NCI-H82 treated with DMSO at 0.1 percent for 48 hours (cell line): ENCODE measurements around the gene COL13A1.

Experiments used
- DNase-seq: peaks from one replicate; lab custom pipeline; 2025; ENCODE audit not compliant: unreplicated experiment; lab: John Stamatoyannopoulos, UW

COL13A1 gene

DNA sequence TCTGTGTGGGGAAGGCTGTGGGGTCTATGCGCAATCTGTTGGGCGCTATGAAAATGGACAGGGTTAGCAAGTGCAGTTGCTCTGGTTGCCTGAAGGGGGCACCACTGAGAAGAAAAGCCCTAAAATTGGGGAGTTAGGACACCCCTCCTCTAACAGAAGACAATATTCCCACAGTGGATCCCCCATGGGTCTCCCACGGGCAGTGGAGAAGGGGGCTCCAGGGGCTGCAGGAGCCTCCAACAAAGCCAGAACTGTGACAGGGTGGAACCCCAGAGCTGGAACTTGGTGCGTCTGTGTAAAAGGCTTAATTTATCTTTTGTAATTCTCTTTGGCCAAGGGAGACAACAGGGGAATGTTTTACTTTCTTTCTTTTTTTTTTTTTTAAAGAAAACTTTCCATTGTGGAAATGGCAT, 12.5 kb upstream of the COL13A1 start:
- DNase-seq = no peak

- DNase-seq = no peak
Observed at GRCh38 chr10:69791812-69792211, 9.9 kb upstream of the COL13A1 start.

GRCh38 chr10:69792341-69792740, 9.4 kb upstream of the COL13A1 start:
- DNase-seq = no peak

DNA sequence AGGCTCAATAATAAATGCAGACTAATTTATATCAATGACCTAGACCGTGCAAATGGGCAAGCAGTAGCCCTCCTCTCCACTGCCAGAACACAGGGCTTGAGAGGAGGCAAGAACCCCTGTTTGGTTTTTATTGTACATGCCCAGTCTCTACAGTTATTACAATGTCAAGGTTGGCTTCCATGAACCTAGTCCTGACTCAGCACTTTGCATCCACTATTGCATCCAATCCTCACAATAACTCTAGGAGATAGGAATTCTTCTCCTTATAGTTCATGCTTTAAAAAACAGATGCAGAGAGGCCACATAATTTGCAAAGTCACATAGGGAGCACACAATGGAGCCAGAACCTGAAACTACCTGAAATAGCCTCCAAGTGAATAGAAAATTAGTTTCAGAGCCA, 7.0 kb upstream of the COL13A1 start:
- DNase-seq = no peak

GRCh38 chr10:69795242-69795934, 6.3 kb upstream of the COL13A1 start:
- DNase-seq = no peak

- DNase-seq = no peak
Observed at GRCh38 chr10:69797959-69798358, 3.7 kb upstream of the COL13A1 start.

- no peak for DNase-seq
Observed at GRCh38 chr10:69800109-69800508, 1.6 kb upstream of the COL13A1 start.

DNA sequence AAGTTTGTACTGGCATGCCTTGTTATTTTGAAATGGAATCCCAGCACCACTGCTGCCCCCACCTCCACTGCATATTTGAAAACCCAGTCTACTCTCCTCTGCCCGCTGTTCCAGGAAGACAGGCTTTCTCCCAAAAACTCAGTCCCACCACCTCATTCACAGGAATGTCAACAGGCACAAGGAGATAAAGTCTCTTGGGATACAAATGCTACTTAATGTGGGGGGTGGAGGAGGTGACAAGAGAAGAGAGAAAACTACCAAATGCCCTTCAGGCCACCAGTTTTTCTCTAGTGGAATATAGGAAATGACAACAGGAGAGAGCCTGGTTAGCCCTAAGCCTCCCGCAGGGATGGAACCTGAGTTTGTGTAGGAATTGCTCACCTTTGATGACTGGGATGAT, 1.0 kb upstream of the COL13A1 start:
- no peak for DNase-seq

DNA sequence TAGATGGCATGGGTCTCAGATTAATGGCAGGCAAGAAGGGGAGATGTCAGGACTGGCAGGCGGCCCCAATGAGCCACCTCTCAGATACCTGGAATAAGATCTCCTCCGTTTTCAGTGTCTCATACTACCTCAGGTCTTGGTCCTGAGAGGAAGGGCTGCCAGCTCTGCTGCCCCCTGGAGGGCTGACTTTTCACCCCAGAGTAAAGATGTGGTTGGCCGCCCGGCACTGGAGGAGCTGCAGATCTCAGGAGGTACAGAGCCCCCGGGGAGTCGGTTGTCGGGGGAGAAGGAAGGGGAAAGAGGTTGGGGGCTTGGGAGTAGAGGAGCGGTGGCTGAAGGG, 642 bp upstream of the COL13A1 start:
- no peak for DNase-seq

GRCh38 chr10:69802424-69803161, 887 bp downstream of the COL13A1 start:
- no peak for DNase-seq

DNA sequence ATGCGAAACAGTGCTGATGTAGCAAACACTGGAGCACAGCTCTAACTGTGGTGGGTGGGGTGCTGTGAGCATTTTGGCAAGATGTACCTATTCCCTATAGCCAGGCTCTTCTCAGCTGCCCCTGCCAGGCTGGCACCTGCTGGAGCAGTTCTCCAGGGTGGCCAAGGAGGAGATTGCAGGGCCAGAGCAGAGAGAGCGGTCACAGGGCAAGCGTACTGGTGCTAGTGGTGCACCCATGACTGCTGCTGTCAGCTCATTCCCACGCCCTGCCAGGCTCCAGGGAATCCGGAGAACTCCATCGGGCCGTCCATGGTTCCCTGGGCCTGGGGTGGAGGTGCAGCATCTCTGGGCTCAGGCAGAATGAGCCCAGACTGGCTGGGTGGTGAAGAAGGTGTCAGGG, 2.1 kb downstream of the COL13A1 start:
- no peak for DNase-seq

DNA sequence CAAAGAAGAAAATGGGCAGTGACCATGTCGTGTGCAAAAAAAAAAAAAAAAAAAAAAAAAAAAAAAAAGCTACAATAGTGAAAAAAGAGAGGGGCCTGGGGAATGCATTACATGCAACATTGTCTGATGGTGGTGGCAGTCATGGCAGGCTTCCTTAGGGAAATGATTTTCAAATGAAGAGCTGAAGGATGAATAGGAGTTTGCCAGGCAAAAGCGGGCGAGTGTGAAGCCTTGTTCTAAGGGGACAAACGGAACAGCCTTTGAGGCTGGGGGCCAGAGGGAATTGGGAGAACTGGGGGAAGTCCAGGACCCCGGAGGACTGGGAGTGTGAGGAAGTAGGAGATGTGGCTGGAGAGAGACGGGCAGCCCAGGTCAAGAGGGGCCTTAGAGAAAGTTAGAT, 3.1 kb downstream of the COL13A1 start:
- DNase-seq = no peak

DNA sequence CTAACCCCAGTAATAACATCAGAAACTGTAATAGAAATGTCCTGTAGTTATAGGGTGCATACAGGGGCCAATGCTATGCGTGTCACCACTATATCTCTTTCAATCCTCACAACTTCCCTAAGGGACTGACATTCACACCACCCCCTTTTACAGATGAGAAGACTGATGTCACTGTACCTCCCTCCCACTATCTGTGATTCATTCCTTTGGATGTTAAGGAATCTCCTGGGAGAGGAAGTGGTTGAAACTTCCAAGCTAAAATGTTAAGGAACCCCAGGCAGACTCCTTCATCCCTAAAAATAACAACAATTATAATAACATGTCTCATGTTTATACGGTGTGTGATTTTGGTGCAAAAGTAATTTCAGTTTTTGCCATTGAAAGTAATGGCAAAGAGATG, 5.4 kb downstream of the COL13A1 start:
- DNase-seq = no peak

DNA sequence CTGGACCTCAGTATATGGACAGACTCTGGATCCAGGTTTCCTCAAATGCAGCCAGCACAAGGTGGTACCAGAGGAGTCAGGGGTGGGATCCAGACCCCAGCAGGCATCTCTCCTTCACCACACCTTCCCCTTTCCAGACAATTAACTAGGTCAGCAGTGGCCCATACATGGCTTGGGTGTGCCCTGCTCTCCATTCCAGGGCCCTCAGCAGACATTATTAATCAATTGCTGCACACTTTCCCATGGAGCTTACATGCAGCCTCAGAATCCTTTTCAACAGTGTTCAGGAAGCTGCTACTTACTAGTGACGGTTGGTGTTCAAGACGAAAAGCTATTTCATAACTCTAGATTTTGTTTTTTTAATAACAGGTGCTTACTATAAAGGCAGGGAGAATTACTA, 6.0 kb downstream of the COL13A1 start:
- DNase-seq = no peak

- DNase-seq = no peak
Observed at GRCh38 chr10:69809318-69809717, 7.6 kb downstream of the COL13A1 start.

- DNase-seq = no peak
Observed at GRCh38 chr10:69810097-69810496, 8.4 kb downstream of the COL13A1 start.

DNA sequence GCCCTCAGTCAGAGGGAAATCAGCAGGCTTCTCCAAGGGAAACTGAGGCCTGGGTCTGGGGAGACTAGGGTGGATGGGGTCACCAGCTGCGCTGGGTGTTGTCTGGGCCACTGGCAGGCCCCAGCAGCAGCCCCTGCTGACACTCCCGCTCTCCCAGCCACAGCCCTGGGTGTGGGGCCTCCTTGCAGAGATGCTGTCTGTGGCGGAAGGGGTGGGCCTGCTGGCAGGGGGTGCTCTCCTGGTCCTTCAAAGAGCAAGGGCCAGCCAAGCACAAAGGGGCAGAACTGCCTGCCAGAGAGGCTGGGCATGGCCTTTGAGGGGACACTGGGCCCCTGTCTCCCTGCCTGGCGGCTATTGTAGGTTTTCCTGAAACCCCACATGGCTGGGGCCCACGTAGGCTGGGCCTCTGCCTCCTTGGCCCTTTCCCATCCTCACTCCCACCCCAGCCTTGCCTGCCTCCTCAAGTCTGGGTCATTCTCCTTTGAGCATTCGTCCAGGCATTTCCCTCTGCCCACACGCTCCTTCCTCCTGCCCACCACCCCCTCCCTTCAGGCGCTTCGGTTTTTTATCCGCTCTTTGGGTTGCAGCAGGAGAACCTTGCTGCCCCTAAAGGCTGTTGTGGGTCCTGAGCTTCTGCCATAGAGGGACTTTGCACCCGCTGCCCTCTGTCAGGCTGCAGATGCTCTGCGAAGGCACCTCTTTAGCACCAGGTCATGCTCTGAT, 9.1 kb downstream of the COL13A1 start:
- DNase-seq = no peak

DNA sequence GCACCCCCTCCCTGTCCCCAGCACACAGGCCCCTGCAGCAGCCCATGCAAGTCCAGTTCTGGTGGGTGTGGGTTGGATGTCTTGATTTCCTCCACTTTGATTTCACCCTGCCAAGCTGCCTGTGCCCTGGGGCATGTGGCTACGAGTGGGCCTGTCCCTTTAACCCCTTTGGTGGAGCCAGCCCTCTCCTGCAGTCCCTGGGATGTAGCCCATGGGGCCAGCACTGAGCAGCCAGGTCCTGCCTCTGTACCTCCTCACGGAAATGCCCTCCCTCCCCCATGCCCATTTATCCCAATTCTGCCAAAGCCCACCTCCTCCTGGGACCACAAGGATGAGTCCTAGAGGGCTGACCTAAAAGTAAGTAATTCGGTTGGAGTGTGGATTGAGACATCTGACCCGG, 11.9 kb downstream of the COL13A1 start:
- no peak for DNase-seq

- no peak for DNase-seq
Observed at GRCh38 chr10:69814251-69814650, 12.5 kb downstream of the COL13A1 start.

- no peak for DNase-seq
Observed at GRCh38 chr10:69815104-69815503, 13.4 kb downstream of the COL13A1 start.

DNA sequence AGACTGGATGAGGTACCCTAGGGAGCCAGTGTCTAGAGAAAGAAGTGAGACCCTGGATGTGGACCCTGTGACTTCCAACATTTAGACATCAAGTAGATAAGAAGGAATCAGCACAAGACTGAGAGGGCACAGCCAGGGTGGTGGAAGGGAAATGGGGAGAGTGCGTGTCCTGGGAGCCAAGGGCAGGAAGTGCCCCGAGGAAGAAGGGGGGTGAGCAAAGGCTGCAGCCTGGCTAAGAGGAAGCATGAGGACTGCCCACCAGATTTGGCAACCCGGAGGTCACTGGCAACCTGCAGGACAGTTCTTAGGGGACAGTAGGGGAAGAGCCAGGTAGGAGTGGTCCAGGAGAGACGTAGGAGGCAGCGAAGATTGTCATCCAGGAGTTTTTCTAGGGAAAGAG, 14.8 kb downstream of the COL13A1 start:
- DNase-seq = no peak

DNA sequence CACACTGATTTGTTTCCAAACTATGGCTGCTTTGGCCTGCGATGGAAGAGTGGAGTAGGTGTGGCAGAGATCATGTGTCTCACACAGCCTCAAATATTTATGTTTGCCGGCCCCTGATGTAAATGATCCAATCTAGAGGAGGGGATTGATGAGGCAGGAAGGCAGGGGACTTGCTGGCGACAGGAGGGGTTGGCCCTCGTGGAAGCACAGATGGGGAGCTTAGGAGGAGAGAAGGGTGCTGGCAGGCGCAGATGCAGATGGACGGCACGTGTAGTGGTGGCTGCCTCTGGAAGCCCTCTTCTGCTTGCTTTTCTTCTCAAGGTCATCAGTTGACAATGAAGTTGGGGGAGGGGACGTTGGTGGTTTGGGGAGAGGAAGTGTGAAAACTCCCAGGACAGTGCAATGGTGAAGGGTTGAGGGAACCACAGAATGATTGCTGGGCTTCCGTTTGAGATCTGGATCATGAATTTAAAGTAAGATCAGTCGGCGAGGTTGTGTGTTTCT, 15.4 kb downstream of the COL13A1 start:
- peak; percentile 0 for DNase-seq
